GM18868 (cell line): Measurements from ENCODE around the gene PSMD14.

Experiments used
- ATAC-seq: cut with Tn5 transposase; IDR thresholded peaks from one replicate; pipeline ENCODE4 v1.9.1; 2021; ENCODE audit warnings: mild to moderate bottlenecking, moderate library complexity; ENCODE audit not compliant: unreplicated experiment

The PSMD14 gene

GRCh38 chr2:161418275-161418714, 110.1 kb downstream of the PSMD14 start:
- ATAC-seq, result no peak

GRCh38 chr2:161418715-161419637, 110.8 kb downstream of the PSMD14 start:
- no peak for ATAC-seq

- no peak for ATAC-seq
These were observed 111.5 kb downstream of the PSMD14 start for GRCh38 chr2:161419638-161420190.

GRCh38 chr2:161420406-161421074, 112.3 kb downstream of the PSMD14 start:
- ATAC-seq, result no peak

- no peak for ATAC-seq
These were observed 113.5 kb downstream of the PSMD14 start for GRCh38 chr2:161421686-161422085.

- ATAC-seq, result no peak
These were observed 114.7 kb downstream of the PSMD14 start for GRCh38 chr2:161422816-161423403.

DNA sequence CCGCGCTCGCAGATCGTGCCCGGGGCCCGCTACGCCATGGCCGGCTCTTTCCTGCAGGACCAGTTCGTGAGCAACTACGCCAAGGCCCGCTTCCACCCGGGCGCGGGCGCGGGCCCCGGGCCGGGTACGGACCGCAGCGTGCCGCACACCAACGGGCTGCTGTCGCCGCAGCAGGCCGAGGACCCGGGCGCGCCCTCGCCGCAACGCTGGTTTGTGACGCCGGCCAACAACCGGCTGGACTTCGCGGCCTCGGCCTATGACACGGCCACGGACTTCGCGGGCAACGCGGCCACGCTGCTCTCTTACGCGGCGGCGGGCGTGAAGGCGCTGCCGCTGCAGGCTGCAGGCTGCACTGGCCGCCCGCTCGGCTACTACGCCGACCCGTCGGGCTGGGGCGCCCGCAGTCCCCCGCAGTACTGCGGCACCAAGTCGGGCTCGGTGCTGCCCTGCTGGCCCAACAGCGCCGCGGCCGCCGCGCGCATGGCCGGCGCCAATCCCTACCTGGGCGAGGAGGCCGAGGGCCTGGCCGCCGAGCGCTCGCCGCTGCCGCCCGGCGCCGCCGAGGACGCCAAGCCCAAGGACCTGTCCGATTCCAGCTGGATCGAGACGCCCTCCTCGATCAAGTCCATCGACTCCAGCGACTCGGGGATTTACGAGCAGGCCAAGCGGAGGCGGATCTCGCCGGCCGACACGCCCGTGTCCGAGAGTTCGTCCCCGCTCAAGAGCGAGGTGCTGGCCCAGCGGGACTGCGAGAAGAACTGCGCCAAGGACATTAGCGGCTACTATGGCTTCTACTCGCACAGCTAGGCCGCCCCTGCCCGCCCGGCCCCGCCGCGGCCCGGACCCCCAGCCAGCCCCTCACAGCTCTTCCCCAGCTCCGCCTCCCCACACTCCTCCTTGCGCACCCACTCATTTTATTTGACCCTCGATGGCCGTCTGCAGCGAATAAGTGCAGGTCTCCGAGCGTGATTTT, 115.5 kb downstream of the PSMD14 start:
- no peak for ATAC-seq

- no peak for ATAC-seq
These were observed 116.2 kb downstream of the PSMD14 start for GRCh38 chr2:161424394-161424769.

GRCh38 chr2:161424891-161425727, 116.9 kb downstream of the PSMD14 start:
- ATAC-seq, result no peak

DNA sequence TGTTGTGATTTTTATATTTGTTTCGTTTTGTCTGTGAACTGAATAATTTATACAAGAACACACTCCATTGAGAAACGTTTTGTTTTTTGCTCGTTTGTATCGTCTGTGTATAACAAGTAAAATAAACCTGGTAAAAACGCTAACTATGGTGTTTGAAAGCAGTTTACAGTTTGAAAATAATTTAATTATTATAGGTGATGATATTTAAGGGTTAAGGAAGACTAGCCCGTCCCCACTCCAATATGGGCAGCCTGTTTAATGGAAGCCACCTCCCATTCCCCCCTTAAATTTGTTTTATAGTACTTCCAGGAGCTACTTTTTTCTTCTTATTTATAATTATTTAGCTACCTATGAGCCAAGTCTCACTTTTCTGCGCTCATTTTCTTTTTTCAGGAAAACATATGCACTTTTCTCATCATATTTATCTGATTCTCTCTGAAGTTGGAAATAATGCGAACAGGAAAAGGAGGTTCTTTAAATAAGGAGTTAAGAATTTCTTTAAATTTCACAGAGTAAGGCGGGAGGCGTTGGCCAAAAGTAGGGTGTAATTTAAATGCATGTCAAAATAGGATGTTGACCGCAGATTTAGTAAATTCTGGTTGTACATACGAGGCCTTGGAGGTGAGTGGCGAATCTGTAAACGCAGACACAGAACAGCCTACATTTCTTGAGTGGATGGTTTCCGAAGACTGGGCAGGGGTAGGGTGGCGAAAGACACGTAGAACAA, 117.7 kb downstream of the PSMD14 start:
- no peak for ATAC-seq

GRCh38 chr2:161426455-161426921, 118.3 kb downstream of the PSMD14 start:
- ATAC-seq, result no peak

DNA sequence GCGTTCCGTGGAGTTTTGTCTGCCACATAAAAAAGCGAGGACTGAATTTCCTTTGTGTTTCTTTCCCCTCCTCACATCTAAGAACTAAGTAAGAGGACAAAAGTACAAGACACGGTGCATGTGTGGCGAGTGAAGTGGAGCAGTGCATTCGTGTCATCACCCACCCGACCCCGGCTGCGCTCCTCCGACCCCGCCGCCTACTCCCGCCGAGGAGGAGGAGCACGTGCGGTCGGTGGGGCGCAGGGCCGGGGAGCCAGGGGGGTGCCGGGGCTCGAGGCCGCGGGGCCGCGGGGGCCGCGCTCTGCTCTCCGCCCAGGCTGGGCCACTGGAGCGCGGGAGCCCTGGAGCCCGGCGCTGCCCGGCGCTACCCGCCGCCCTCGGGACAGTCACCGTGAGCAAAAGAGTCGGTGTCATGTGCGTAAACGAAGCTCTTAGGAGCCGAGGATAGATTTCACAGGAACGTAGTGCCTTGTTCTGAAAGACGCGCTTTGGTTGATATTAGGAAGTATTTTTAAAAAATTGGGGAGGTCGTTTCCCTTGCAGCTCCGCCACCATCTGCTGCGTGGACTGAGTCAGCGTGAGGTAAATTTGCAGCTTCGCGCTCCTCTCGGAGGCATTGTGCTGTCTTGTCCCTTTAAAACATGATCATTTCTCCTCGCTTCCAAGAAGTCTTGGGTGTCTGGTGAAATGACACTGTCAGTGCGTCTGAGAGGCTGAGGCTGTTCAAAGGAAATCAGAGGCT, 118.9 kb downstream of the PSMD14 start:
- ATAC-seq, result peak; percentile 30

DNA sequence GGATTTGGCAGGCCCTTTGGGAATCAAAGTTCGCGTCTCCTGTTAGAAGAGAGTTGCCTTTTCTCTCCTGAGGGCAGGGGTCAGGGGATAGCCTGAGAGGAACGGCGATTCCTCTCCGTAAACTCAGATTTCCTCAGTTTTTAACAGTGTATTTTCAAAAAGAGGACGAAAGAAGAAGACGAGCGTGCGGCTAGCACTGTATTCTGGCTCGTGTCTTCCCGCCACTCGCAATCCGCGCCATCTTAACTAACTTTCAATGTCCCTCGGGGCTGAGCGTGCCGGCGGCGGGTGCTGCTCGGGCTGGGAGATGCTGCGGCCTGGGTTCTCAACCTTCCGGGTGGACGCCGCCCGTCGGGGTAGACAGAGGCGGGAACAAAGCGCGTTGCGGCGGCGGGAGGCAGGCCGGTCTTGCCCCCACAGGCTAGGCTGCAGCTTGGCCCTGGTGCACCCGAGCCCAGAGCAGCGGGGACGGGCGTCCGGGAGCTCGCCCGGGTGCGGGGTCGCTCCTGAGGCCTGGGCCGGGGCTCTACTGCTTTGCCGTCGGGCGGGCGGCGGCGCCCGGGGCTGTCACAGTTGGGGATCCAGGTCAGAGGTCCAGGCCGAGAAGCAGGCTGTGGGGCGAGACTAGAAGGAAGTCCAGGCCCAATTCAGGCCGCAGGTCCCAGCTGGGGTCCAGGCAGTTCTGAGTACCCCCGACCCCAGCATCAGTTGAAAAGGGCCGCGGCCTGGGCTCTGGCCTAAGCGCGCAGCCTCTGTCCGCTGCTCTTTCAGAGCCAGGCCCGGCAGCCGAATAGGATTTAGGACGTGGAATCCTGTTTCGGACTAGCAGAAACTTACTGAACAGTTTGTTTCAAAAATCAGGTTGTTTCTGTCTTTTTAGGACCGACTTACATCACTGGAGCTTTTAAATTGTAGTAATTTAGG, 119.7 kb downstream of the PSMD14 start:
- peak; percentile 48 for ATAC-seq

GRCh38 chr2:161430386-161430785, 122.2 kb downstream of the PSMD14 start:
- peak; percentile 35 for ATAC-seq

DNA sequence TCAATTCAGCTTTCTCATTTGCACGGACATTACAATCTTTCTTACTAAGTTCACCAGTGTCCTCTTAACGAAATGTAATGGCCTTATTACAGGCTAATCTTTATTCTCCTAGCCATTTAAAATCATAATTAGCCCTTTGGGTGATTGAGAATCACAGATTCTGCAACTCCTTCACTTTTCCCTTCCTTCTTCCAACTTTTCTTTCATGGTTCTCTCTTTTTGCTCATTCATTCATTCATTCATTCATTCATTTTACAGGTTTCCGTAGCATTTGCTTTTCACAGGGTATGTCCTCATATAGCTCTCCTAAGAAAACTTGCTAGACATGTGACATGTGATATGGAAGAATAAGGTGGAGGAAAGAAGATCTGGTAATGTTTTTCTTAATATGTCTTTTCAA, 123.9 kb downstream of the PSMD14 start:
- no peak for ATAC-seq

- ATAC-seq, result no peak
These were observed 125.9 kb downstream of the PSMD14 start for GRCh38 chr2:161434118-161434517.

- ATAC-seq, result no peak
These were observed 128.2 kb downstream of the PSMD14 start for GRCh38 chr2:161436411-161436810.
